Activated naive CD4-positive, alpha-beta T cell treated with anti-CD3 and anti-CD28 coated beads, Interleukin-2, amount 50 U/mL, for 72 hours (primary cell): Measurements from ENCODE around the gene KRT27. TPM values are rescaled to one million over a fixed set of nuclear protein-coding genes. Genes with fewer than 3 reads are reported as not detected.
A peak's percentile ranks its signal among the peaks of the same experiment; 100 is the strongest.
"Not testable (repeated sequence)": the region's sequence is repeated elsewhere in the genome, so short reads cannot be mapped to it uniquely, and the experiment has no call there.

Experiments used
- ATAC-seq, 2 donors: fragments of 150-1000 bp; cut with Tn5 transposase; 2 replicates each; pipeline ENCODE4 v1.10.0; 2021; ENCODE audit warnings: mild to moderate bottlenecking in 2 of 2, moderate library complexity in 2 of 2
- DNase-seq, 2 donors: peaks; one replicate each; pipeline ENCODE4 v3.0.0; 2021 to 2022; ENCODE audit warnings: low spot score in 2 of 2
- H3K27ac Mint-ChIP-seq, 2 donors: one replicate each; pipeline ENCODE4 v1.8.0; 2022; ENCODE audit warnings: mild to moderate bottlenecking in 2 of 2, mixed read lengths in 2 of 2
- H3K36me3 Mint-ChIP-seq, 2 donors: one replicate each; pipeline ENCODE4 v1.8.0; 2022; ENCODE audit warnings: mixed read lengths in 2 of 2
- H3K9me3 Mint-ChIP-seq, 2 donors: one replicate each; pipeline ENCODE4 v1.8.0; 2022; ENCODE audit warnings: mixed read lengths in 2 of 2
- total RNA-seq, 2 donors: library from RNA; stranded (reverse); gene quantifications; one replicate each; pipeline ENCODE4 v1.2.3, GENCODE V29; 2022

The KRT27 gene
- total RNA-seq, 2 donors from 2014 or later: not detected

- Mint-ChIP-seq H3K36me3 (peaks cover 20 to 24% of the 10 kb centered on the region in 2 donors), H3K27ac (no peak overlapping the region), H3K9me3 (peaks cover 0 to 7% of the 10 kb centered on the region in 2 donors)
- ATAC-seq (no peak), DNase-seq (no peak)
These were observed 33.0 kb upstream of the KRT27 start for GRCh38 chr17:40815381-40815780.

- not testable (repeated sequence) for ATAC-seq, DNase-seq, H3K27ac Mint-ChIP-seq, H3K9me3 Mint-ChIP-seq
- H3K36me3 Mint-ChIP-seq: peaks cover 15 to 19% of the 10 kb centered on the region in 2 donors
These were observed 32.3 kb upstream of the KRT27 start for GRCh38 chr17:40814657-40815056.

DNA sequence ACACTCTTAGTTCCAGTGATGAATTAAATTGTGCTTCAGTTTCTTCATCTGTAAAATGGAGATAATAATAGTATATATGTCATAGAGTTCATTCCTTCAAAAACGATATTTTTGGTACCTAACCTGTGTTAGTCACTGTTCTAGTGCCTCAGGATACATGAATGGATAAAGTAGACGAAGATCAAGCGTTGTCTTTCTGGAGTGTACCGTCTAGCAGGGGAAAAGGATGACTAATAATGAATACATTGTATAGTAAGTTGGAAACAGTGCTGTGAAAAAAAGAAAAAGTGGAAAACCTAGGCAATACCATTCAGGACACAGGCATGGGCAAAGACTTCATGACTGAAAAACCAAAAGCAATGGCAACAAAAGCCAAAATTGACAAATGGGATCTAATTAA lies 31.5 kb upstream of the KRT27 start:
- Mint-ChIP-seq H3K36me3 (peaks cover 15 to 19% of the 10 kb centered on the region in 2 donors), H3K9me3 (peaks cover 0 to 7% of the 10 kb centered on the region in 2 donors), H3K27ac (no peak overlapping the region)
- no peak for DNase-seq
- no peak for ATAC-seq

GRCh38 chr17:40812639-40813038 lies 30.3 kb upstream of the KRT27 start:
- ATAC-seq: no peak
- peaks cover 0 to 7% of the 10 kb centered on the region in 2 donors for H3K9me3 Mint-ChIP-seq

DNA sequence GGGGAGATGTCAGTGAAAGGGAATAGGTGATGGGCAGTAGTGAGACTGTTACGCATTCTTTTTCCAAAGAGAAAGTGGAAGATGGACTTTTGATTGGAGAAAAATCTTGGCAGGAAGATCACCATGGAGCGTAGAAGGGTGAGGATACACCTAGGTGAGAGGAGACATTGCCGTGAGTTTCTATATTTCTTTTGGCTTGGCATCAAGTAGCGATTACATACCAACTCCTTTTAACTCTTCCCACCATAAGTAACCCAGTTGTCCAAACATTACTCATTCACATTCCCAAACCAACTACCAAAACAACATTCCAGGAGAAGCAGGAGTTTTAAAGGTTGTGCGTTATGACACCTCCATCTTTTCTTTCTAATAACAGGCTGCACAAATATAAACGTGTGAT lies 28.1 kb upstream of the KRT27 start:
- Mint-ChIP-seq H3K27ac (no peak overlapping the region), H3K36me3 (no peaks in the 10 kb centered on the region), H3K9me3 (no peaks in the 10 kb centered on the region)
- ATAC-seq (no peak), DNase-seq (no peak)

More at GRCh38 chr17:40812639-40813038, 30.3 kb upstream of the KRT27 start:
- Mint-ChIP-seq H3K27ac (no peak overlapping the region), H3K36me3 (peaks cover 9% of the 10 kb centered on the region in 2 donors)
- no peak for DNase-seq

GRCh38 chr17:40809721-40810421 lies 27.5 kb upstream of the KRT27 start:
- H3K9me3 Mint-ChIP-seq: no peaks in the 10 kb centered on the region
- no peak for ATAC-seq

DNA sequence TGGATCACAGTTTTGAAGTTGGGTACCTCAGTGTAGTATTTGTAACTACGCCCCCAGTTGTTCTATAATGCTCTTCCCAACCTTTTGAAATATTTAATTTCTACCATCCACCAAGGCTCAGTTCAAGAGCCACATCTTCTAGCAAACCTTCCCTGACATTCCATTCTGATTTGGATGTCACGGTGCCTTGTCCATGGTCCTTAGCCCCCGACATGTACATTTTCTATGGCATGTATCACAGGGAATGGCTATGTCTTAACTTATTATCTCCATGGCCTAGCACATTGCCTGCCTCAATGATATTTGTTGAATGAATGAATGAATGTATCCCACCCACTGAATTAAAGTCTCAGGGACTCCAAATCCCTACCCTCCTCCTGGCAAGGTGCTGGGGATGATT lies 23.8 kb upstream of the KRT27 start:
- Mint-ChIP-seq H3K36me3 (no peaks in the 10 kb centered on the region), H3K27ac (no peak overlapping the region), H3K9me3 (no peaks in the 10 kb centered on the region)
- ATAC-seq (no peak), DNase-seq (no peak)

More at GRCh38 chr17:40809721-40810421, 27.5 kb upstream of the KRT27 start:
- no peak for DNase-seq
- Mint-ChIP-seq H3K27ac (no peak overlapping the region), H3K36me3 (no peaks in the 10 kb centered on the region)

DNA sequence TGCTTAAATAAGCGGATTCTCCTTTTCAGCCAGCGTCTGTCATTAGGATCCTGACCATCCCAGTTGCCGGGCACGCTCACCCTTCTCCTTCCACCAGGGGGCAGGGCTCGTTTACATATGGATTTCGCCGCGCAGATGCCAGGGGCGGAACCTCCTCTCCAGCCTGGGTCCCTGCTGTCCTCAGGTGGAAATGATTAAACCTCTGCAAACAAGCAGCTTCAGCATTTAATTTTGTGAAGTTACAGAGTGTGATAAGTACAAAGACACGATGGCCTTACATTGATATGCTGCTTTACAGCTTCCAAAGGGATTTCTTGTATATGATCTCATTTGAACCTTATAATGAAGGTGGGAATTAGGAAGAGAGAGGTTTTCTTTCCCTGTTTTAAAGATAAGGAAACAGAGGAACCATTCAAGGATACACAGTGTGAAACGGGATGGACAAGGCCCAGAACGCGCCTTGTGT lies 21.3 kb upstream of the KRT27 start:
- H3K9me3 Mint-ChIP-seq: no peaks in the 10 kb centered on the region
- no peak overlapping the region for H3K27ac Mint-ChIP-seq
- DNase-seq (peak; percentile 67 to 80), ATAC-seq (peak; percentile 85 to 94)
- H3K36me3 Mint-ChIP-seq: no peaks in the 10 kb centered on the region

GRCh38 chr17:40801157-40801556 lies 18.8 kb upstream of the KRT27 start:
- ATAC-seq: no peak
- no peak for DNase-seq
- H3K9me3 Mint-ChIP-seq: no peaks in the 10 kb centered on the region
- no peak overlapping the region for H3K27ac Mint-ChIP-seq
- no peaks in the 10 kb centered on the region for H3K36me3 Mint-ChIP-seq

DNA sequence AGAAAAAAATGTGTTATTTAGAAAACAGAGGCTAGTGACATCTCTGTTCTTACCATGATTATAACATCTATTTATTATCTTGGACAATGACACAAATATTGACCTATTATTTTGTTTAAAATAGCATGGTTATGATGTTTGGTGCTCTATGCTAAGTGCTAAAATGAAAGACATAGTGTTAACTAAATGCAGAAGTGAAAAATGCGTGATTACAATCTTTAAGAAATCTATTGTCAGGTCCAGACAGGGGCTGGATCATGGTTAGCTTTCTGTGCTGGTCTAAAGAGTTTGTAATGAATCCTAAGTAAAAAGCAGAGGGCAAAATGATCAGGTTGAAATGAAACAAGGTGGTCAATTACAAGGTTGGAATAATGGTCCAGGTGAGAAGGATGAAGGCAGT lies 18.0 kb upstream of the KRT27 start:
- Mint-ChIP-seq H3K9me3 (no peaks in the 10 kb centered on the region), H3K36me3 (no peaks in the 10 kb centered on the region), H3K27ac (no peak overlapping the region)
- ATAC-seq (no peak), DNase-seq (no peak)

DNA sequence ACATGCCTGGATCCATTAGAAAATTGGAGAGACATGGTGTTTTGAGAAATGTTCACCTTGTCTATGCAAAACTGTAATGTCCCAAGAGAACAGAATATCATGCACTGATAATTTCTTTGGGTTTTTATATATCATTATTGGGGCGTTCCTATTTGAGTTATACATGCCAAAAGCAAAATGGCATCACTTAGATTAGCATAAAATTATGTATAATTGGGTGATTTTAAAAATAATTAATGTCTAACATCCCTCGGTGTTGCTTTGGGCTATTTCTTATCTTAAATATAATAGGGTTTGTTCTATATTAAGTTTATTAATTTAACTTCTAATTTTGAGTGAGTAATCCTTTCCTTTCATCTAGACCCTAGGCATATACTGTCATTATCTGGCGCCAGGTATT lies 17.5 kb upstream of the KRT27 start, which contains the start of gene KRT28:
Gene KRT28 (minus strand): TSS at position 101 of the 400 bp plus-strand sequence. CDS start 66 bp downstream, at position 35.
- ATAC-seq (no peak), DNase-seq (no peak)
- Mint-ChIP-seq H3K27ac (no peak within 1 kb of the TSS), H3K9me3 (no peaks in the 10 kb centered on the region), H3K36me3 (no peaks in the 10 kb centered on the region)

DNA sequence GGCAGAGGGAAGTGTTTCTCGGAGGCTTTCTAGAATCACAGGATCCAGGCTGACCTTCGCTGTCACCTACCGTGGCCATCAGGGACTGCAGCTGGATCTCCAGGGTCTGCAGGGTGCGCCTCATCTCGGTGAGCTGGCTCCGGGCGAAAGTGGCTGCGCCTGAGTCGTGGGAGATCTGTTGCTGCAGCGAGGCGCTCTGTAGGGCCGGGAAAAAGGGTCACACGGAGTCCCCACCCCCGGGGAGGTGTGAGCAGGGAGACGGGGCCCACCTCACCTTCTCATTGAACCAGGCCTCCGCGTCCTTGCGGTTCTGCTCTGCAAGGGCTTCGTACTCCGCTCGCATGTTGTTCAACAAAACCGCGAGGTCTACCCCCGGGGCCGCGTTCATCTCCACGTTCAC lies 14.5 kb upstream of the KRT27 start:
- DNase-seq (no peak), ATAC-seq (no peak)
- Mint-ChIP-seq H3K27ac (no peak overlapping the region), H3K9me3 (no peaks in the 10 kb centered on the region), H3K36me3 (no peaks in the 10 kb centered on the region)

DNA sequence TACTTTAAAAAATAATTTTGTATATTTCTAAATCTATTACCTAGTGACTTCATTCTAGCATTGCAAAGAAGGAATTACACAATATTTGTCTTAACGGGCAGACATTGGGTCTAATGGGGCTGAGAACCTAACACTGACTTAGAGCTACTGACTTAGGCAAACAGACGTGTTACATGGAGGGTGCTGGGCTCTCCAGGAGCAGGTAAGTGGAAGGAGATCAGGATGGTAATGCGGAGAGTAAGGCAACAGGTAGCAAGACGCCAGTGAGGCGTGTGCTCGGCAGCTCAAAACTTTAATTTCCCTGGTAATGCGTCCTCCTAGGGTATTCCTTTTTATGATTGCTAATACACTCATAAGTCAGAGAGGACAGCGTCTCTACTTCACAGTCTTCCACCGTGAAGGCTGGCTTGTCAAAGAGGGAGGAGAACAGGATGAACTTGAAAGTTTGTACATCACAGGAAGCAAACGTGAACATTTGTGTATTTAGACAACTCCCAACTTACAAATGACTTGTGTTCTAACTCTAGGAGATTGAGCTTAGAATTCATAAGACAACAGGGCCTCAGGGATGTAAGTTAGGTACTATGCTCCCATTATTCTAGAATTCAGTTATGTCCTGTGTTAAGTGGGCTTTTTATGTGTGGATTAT lies 12.8 kb upstream of the KRT27 start:
- Mint-ChIP-seq H3K36me3 (no peaks in the 10 kb centered on the region), H3K27ac (peak overlapping the region in 1 of 2 donors; percentile 55), H3K9me3 (no peaks in the 10 kb centered on the region)
- DNase-seq (no peak), ATAC-seq (no peak)

DNA sequence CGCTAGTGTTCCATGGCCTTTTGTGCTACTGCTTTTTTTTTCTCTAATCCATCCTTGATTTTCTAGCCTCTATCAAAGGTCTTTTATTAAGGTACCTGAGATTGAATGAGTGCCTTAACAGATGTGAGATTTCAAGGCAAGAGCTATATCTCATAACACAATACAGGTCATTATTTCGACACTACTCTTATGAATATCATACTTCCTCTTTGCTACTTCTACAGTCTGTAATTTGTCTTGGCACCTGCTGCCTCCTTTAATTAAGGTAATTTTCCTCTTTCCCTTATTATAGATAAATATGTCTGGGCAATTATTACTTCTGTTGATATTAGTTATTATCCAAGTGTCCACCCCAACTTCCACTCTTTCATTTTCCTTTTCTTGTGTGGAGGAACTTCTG lies 12.1 kb upstream of the KRT27 start:
- no peak for ATAC-seq
- DNase-seq: no peak
- H3K9me3 Mint-ChIP-seq: no peaks in the 10 kb centered on the region
- no peaks in the 10 kb centered on the region for H3K36me3 Mint-ChIP-seq
- no peak overlapping the region for H3K27ac Mint-ChIP-seq

DNA sequence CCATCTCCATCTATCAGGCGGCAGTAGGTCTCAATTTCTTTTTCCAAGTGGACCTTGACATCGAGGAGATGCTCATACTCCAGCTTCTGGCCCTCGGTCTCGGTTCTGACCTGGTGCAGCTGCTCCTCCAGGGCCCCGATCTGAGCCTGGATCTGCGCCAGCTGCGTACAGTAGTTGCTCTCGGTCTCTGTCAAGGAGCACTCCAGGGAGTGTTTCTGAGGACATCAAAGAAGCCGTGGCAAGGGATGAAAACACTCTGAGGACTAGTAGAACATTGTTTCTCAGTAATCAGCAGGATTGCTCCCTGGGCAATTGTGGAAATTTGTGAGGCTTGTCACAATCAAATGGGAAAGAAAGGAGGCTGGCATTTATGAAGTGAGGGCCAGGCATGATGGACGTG lies 11.5 kb upstream of the KRT27 start:
- ATAC-seq (no peak), DNase-seq (no peak)
- Mint-ChIP-seq H3K27ac (no peak overlapping the region), H3K9me3 (no peaks in the 10 kb centered on the region), H3K36me3 (no peaks in the 10 kb centered on the region)

GRCh38 chr17:40791787-40792436 lies 9.6 kb upstream of the KRT27 start:
- ATAC-seq (no peak), DNase-seq (no peak)
- no peaks in the 10 kb centered on the region for H3K36me3 Mint-ChIP-seq
- no peaks in the 10 kb centered on the region for H3K9me3 Mint-ChIP-seq
- no peak overlapping the region for H3K27ac Mint-ChIP-seq

GRCh38 chr17:40791111-40791510 lies 8.8 kb upstream of the KRT27 start:
- DNase-seq (no peak), ATAC-seq (no peak)
- no peak overlapping the region for H3K27ac Mint-ChIP-seq
- H3K9me3 Mint-ChIP-seq: no peaks in the 10 kb centered on the region
- H3K36me3 Mint-ChIP-seq: no peaks in the 10 kb centered on the region
